Activated naive CD8-positive, alpha-beta T cell treated with anti-CD3 and anti-CD28 coated beads, Interleukin-2, amount 10 ng/mL, durations not matched to agents 7 days and 5 days (primary cell): Measurements from ENCODE around the gene CHD6. TPM values are rescaled to one million over a fixed set of nuclear protein-coding genes. Genes with fewer than 3 reads are reported as not detected.

Experiments
- ATAC-seq: fragments of 150-1000 bp; cut with Tn5 transposase; one replicate; pipeline ENCODE4 v1.10.0; 2021; ENCODE audit warnings: low read depth, moderate library complexity
- POLR2A ChIA-PET: fragments of 350-600 bp; sonication (Branson Sonifier 250); formaldehyde crosslinking; loops from one replicate; lab custom pipeline; 2021; ENCODE audit warnings: antibody characterized with exemption; lab: Charles Lee
- DNase-seq: peaks from one replicate; pipeline ENCODE4 v3.0.0; 2021
- H3K27ac Mint-ChIP-seq: one replicate; pipeline ENCODE4 v1.8.0; 2022; ENCODE audit warnings: mild to moderate bottlenecking, mixed read lengths
- H3K27me3 Mint-ChIP-seq: one replicate; pipeline ENCODE4 v1.8.0; 2022; ENCODE audit warnings: mild to moderate bottlenecking, moderate library complexity, mixed read lengths
- H3K36me3 Mint-ChIP-seq: one replicate; pipeline ENCODE4 v1.8.0; 2021; ENCODE audit warnings: mild to moderate bottlenecking, mixed read lengths
- H3K4me1 Mint-ChIP-seq: one replicate; pipeline ENCODE4 v1.8.0; 2021; ENCODE audit warnings: mixed read lengths
- H3K4me3 Mint-ChIP-seq: one replicate; pipeline ENCODE4 v1.8.0; 2022; ENCODE audit warnings: mild to moderate bottlenecking, moderate library complexity, mixed read lengths
- H3K9me3 Mint-ChIP-seq: one replicate; pipeline ENCODE4 v1.8.0; 2021; ENCODE audit warnings: mixed read lengths
- total RNA-seq, 2 experiments: library from RNA; stranded (reverse); gene quantifications; one replicate each; pipeline ENCODE4 v1.2.3, GENCODE V29; 2021

Gene CHD6
- total RNA-seq, 2 experiments from 2014 or later, result 48.2 to 58.9 TPM

DNA sequence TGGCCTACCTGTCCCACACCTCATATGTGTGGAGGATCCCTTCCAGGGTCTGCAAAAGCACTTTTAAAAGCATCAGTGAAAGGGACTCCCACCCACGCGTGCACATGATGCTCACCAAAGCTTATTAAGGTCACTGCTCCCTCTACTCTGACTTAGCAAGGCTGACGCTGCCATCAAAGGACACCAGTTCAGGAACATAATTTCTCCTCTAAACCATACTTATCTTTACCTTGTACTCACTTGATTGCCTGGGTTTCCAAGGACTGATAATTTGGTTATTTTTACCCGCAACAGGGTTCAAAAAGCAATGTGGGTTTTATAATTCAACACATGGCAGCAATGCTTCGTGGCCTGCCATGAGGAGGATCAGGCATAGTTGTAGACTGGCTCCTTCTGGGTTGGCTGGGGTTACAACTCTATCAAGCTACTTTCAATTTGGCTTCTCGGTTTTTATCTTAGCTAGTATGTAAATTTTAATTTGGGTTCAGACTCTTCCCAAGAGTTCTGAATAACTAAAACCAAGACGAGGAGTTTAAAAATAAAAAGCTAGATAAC lies 199.4 kb downstream of the CHD6 start:
- DNase-seq, result no peak
- Mint-ChIP-seq H3K9me3 (no peaks in the 10 kb centered on the region), H3K4me1 (peaks cover 15% of the 10 kb centered on the region), H3K4me3 (no peak overlapping the region), H3K36me3 (peaks cover 50% of the 10 kb centered on the region), H3K27me3 (no peaks in the 10 kb centered on the region), H3K27ac (no peak overlapping the region)
- no peak for ATAC-seq
- POLR2A ChIA-PET, result interaction anchor here (1.3 kb wide), 1 partner anchor 200 kb away, joined by 3 read pairs; the partner anchor contains the start of gene CHD6

- H3K9me3 Mint-ChIP-seq, result no peaks in the 10 kb centered on the region
- peaks cover 47% of the 10 kb centered on the region for H3K36me3 Mint-ChIP-seq
- ATAC-seq (no peak), DNase-seq (no peak)
- H3K4me1 Mint-ChIP-seq, result peaks cover 15% of the 10 kb centered on the region
- no peak overlapping the region for H3K4me3 Mint-ChIP-seq
- no peak overlapping the region for H3K27ac Mint-ChIP-seq
- POLR2A ChIA-PET, result no interaction called here
- H3K27me3 Mint-ChIP-seq, result no peaks in the 10 kb centered on the region
Observed at GRCh38 chr20:41418031-41418430, 200.1 kb downstream of the CHD6 start.

DNA sequence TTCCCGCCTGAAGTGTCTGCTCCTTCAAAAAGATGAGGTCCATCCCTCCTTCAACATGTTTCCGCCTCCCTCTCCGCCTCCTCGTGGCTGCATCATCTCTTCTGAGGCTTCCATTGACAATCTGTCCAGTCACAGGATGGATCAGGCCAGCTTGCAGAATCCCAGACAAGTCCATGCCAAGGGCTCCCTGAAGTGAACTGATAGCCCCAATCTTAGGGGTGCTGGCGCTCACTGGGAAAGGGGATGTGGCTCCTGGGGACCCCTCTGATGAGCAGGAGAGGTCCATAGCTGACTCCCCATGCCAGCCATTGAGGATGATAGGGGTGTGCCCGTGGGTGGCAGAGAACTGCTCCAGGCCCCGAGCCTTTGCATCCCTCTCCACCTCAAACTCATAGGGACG lies 203.0 kb downstream of the CHD6 start:
- Mint-ChIP-seq H3K27ac (no peak overlapping the region), H3K36me3 (peaks cover 23% of the 10 kb centered on the region)
- no peak for ATAC-seq

DNA sequence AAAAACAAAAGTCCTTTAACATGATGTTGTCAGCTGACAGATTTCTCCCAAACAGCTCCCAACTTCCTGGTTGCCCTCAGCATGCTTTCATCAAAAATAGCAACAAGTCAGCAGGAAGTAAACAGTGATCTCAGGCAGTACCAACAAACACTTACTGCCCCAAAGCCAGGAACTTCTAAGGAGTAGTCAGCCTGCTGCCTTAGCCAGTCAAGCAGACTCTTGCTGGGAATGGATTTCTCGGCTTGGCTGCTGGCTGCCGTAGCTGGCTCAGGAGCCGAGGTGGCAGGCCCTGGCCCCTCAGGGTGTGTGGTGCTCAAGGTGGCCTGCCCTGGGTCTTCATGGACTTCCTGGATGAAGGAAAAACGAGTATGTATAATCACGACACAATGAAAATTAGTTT lies 205.0 kb downstream of the CHD6 start:
- Mint-ChIP-seq H3K27ac (no peak overlapping the region), H3K4me1 (peaks cover 16% of the 10 kb centered on the region), H3K36me3 (peaks cover 21% of the 10 kb centered on the region), H3K4me3 (no peak overlapping the region), H3K27me3 (no peaks in the 10 kb centered on the region), H3K9me3 (no peaks in the 10 kb centered on the region)
- POLR2A ChIA-PET, result no interaction called here
- DNase-seq, result no peak
- ATAC-seq, result no peak

More for the DNA sequence above, 203.0 kb downstream of the CHD6 start:
- Mint-ChIP-seq H3K27me3 (no peaks in the 10 kb centered on the region), H3K9me3 (no peaks in the 10 kb centered on the region), H3K4me3 (no peak overlapping the region), H3K4me1 (peaks cover 5% of the 10 kb centered on the region)
- no peak for DNase-seq
- POLR2A ChIA-PET, result no interaction called here

DNA sequence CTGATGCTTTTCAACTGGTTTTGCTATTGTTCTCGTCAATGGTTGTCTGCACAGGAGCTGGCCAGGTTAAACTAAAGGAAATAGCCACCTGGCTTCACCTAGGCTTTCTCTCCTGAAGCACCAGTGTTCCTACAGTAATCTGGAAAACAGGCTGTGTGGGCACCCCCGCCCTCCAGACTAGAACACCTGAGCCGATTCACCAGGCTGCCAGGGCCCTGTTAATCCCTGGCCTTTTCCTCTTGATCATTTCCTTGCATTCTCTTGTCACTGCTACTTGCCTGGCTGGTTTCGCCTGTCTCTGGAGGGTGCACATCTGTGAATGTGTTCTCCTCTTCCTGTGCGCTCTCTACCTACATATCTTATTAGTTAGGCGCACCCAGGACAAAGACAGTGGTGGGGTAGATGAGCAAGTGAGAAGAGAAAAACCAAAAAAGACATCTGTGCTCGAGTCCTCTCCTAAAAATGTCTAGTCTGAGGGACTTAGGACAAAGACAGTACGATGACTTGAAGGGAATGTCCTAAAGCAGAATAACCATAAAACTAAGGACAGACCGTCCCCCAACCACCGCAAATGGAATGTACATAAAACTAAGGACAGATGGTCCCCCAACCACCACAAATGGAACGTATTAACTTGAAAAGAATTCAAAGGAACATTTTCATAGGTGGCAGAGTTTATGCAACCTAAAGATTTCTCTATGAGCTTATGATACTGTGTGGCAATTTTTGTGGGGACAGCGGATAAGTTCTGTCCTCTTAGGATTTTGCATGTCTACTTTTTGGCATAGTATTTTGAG lies 205.7 kb downstream of the CHD6 start:
- Mint-ChIP-seq H3K36me3 (peaks cover 18% of the 10 kb centered on the region), H3K27ac (no peak overlapping the region), H3K27me3 (no peaks in the 10 kb centered on the region), H3K4me3 (no peak overlapping the region), H3K9me3 (no peaks in the 10 kb centered on the region), H3K4me1 (peaks cover 17% of the 10 kb centered on the region)
- POLR2A ChIA-PET, result no interaction called here
- DNase-seq (no peak), ATAC-seq (no peak)

GRCh38 chr20:41411391-41411847 lies 206.8 kb downstream of the CHD6 start:
- Mint-ChIP-seq H3K4me3 (no peak overlapping the region), H3K4me1 (peaks cover 20% of the 10 kb centered on the region), H3K36me3 (peaks cover 23% of the 10 kb centered on the region), H3K9me3 (no peaks in the 10 kb centered on the region), H3K27ac (no peak overlapping the region), H3K27me3 (no peaks in the 10 kb centered on the region)
- ATAC-seq (no peak), DNase-seq (no peak)
- POLR2A ChIA-PET, result no interaction called here

DNA sequence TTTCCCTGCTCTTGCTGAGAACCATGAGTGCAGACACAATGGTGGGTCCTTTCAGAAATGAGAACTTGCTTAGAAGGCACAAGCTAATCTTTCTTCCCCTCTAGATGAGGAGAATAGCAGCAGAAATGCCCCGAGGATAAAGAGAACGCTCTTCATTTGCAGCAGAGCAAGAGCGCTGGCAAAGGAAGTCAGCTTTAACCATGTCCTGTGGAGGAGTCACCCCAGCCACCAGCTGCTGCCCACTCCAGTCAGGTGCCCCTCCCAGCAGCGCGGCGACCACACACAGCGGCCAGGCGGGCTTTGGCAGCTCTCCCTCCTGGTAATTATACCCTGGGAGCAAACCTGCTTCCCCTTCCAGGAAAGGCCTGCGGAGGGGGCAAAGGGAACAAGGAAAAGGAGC lies 209.2 kb downstream of the CHD6 start:
- Mint-ChIP-seq H3K9me3 (no peaks in the 10 kb centered on the region), H3K27me3 (no peaks in the 10 kb centered on the region), H3K36me3 (peaks cover 18% of the 10 kb centered on the region), H3K4me1 (peaks cover 23% of the 10 kb centered on the region), H3K4me3 (peak overlapping the region; percentile 47), H3K27ac (peak overlapping the region; percentile 54)
- no peak for DNase-seq
- peak; percentile 26 for ATAC-seq
- POLR2A ChIA-PET, result interaction anchor here (1.2 kb wide), 1 partner anchor 12 kb away, joined by 3 read pairs; no protein-coding TSS in a partner anchor

GRCh38 chr20:41408156-41408794 lies 209.9 kb downstream of the CHD6 start:
- H3K9me3 Mint-ChIP-seq, result no peaks in the 10 kb centered on the region
- peak; percentile 37 for DNase-seq
- peak overlapping the region; percentile 47 for H3K4me3 Mint-ChIP-seq
- H3K4me1 Mint-ChIP-seq, result peaks cover 24% of the 10 kb centered on the region
- POLR2A ChIA-PET, result interaction anchor here (1.2 kb wide), 1 partner anchor 100 kb away, joined by 3 read pairs; no protein-coding TSS in a partner anchor
- peak; percentile 77 for ATAC-seq
- peak overlapping the region; percentile 54 for H3K27ac Mint-ChIP-seq
- no peaks in the 10 kb centered on the region for H3K27me3 Mint-ChIP-seq
- peaks cover 16% of the 10 kb centered on the region for H3K36me3 Mint-ChIP-seq

DNA sequence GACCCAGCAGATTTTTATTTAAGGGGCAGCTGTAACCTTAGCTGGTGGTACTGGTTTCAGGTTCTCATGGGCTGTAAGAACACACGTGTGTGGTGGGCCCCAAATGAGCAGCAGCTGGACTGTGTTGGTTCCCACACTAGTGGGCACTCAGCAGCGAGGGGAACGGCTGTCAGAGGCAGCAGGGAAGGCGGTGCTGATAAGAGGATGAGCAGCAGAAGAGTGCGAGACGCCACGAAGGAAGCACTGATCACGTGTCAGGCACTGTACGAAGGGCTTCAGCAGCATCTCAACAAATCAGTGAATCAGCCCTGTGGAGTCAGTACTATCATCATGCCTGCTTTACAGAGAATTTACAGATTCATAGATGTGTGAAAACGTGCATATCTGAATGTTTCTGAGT lies 210.6 kb downstream of the CHD6 start:
- H3K9me3 Mint-ChIP-seq, result no peaks in the 10 kb centered on the region
- POLR2A ChIA-PET, result interaction anchor here (1.2 kb wide), 1 partner anchor 100 kb away, joined by 3 read pairs; no protein-coding TSS in a partner anchor
- H3K27ac Mint-ChIP-seq, result no peak overlapping the region
- DNase-seq (no peak), ATAC-seq (no peak)
- peaks cover 25% of the 10 kb centered on the region for H3K4me1 Mint-ChIP-seq
- H3K27me3 Mint-ChIP-seq, result no peaks in the 10 kb centered on the region
- H3K4me3 Mint-ChIP-seq, result no peak overlapping the region
- peaks cover 19% of the 10 kb centered on the region for H3K36me3 Mint-ChIP-seq

DNA sequence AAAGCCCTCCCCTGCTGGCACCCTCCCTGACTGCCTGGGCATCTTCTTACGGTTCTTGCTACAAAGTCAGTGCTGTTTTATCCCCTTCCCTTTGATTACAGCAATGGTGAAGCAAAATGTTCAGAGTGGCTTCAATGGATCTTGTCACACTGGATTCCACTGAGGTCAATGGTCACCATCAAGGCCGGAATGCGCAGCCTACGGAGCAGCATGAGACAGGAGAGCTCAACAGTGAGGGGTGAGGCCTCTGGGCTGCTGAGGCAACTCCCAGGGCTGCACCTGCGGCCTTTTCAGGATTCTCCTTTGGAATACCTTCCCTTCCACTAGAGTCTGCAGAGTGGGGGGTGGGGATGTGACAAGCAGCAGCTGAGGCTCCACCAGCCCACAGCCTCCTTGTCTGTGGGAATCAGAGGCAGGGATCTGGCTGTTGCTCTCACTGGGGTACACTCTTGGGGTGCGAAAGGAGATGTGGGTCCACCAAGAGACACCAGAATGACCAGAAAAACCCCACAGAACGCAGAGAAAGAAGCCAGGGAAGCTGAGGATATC lies 211.2 kb downstream of the CHD6 start:
- POLR2A ChIA-PET, result no interaction called here
- no peak overlapping the region for H3K4me3 Mint-ChIP-seq
- peaks cover 25% of the 10 kb centered on the region for H3K4me1 Mint-ChIP-seq
- H3K27me3 Mint-ChIP-seq, result no peaks in the 10 kb centered on the region
- ATAC-seq (no peak), DNase-seq (no peak)
- no peaks in the 10 kb centered on the region for H3K9me3 Mint-ChIP-seq
- H3K27ac Mint-ChIP-seq, result no peak overlapping the region
- peaks cover 21% of the 10 kb centered on the region for H3K36me3 Mint-ChIP-seq

DNA sequence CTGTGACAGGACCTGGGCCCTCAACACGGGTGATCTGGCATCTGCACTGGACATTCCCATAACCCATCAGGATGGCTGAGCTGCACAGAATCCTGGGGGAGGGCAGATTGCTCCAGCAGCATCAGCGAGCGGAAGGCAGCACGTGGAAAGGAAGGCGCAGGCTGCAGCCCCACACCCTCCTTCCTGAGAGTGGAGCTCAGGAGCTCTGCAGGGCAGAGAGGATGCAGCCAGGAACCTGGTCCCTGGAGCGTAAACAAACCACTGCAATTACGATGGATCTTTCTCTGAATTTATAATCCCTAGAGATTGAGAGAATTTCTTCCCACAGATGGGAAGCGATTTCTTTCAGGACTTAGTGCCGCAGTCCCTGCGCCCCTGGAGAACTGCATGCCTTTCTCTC lies 211.8 kb downstream of the CHD6 start:
- Mint-ChIP-seq H3K27me3 (no peaks in the 10 kb centered on the region), H3K36me3 (peaks cover 21% of the 10 kb centered on the region), H3K27ac (no peak overlapping the region), H3K4me1 (peaks cover 23% of the 10 kb centered on the region), H3K4me3 (no peak overlapping the region), H3K9me3 (no peaks in the 10 kb centered on the region)
- DNase-seq (no peak), ATAC-seq (no peak)
- POLR2A ChIA-PET, result no interaction called here

DNA sequence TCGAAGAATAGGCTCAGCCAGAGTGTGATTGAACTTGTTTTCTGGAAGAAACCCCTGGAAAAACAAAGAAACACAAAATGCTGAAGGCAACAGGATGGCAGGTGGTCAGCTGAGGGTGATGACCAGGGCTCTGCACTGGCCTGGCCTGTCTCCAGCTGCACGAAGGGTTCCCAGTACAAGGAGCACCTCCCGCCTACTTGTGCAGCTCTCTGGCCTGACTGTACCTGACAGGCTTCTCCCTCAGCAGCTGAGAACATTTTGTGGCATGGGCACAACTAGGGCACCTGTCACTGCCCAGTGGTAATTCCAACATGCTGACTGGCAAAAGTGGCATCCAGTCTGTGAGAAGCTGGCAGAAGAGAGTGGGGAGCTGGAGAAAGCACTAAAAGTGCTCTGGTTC lies 212.7 kb downstream of the CHD6 start:
- Mint-ChIP-seq H3K9me3 (no peaks in the 10 kb centered on the region), H3K27ac (no peak overlapping the region), H3K4me1 (peaks cover 21% of the 10 kb centered on the region), H3K4me3 (no peak overlapping the region), H3K36me3 (peaks cover 18% of the 10 kb centered on the region), H3K27me3 (no peaks in the 10 kb centered on the region)
- ATAC-seq (no peak), DNase-seq (no peak)
- POLR2A ChIA-PET, result no interaction called here

GRCh38 chr20:41403604-41404003 lies 214.6 kb downstream of the CHD6 start:
- Mint-ChIP-seq H3K9me3 (no peaks in the 10 kb centered on the region), H3K4me1 (peaks cover 14% of the 10 kb centered on the region), H3K27me3 (no peaks in the 10 kb centered on the region), H3K27ac (no peak overlapping the region), H3K4me3 (no peak overlapping the region), H3K36me3 (peaks cover 16% of the 10 kb centered on the region)
- ATAC-seq, result no peak
- no peak for DNase-seq
- POLR2A ChIA-PET, result no interaction called here
